Stimulated activated CD8-positive, alpha-beta memory T cell treated with anti-CD3 and anti-CD28 coated beads, Interleukin-12 subunit alpha, Interleukin-12 subunit beta, amount 100 ng/mL, for 24 hours (primary cell): ENCODE measurements around the gene SDHAF1.
"Not testable (repeated sequence)": the region's sequence is repeated elsewhere in the genome, so short reads cannot be mapped to it uniquely, and the experiment has no call there.

Experiments
- DNase-seq: peaks from one replicate; pipeline ENCODE4 v3.0.0-alpha.2; 2020; ENCODE audit errors: extremely low read depth

SDHAF1 gene, protein sequence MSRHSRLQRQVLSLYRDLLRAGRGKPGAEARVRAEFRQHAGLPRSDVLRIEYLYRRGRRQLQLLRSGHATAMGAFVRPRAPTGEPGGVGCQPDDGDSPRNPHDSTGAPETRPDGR

DNA sequence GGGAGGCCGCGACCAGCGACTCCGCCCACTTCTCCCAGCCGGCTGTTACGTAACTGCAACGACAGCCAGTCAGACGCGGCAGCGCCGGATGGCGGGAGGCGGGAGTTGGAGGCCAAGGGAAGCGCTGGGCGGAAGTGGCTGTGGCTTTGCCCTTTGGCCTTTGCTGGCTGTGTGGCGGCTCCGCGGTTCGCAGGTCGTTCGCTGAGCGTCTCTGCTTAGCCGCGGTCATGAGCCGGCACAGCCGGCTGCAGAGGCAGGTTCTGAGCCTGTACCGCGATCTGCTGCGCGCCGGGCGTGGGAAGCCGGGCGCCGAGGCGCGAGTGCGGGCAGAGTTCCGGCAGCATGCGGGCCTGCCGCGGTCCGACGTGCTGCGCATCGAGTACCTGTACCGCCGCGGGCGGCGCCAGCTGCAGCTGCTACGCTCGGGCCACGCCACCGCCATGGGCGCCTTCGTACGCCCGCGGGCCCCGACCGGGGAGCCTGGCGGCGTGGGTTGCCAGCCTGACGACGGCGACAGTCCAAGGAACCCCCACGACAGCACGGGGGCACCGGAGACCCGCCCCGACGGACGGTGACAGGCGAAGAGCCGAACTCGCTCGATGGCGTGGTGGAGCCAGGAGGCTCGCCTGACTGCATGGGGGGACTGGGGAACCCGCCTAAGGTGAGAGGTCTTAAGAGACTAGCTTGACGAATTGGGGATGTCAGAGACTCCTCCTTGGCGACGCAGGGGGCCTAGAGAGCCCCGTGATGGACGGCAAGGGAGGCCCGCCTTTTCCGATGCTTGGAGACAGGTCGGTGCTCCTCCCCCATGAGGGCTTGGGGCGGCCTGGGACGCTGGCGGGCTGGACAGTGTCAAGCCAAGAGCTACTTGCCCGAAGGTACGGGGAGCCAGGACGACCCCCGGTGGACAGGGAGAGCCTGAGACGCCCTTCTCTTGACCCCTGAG is at the start of gene SDHAF1:
SDHAF1 (plus strand) TSS at position 141 of the 946 bp plus-strand sequence; CDS start at position 228, 87 bp downstream.
- peak; percentile 89 for DNase-seq

DNA sequence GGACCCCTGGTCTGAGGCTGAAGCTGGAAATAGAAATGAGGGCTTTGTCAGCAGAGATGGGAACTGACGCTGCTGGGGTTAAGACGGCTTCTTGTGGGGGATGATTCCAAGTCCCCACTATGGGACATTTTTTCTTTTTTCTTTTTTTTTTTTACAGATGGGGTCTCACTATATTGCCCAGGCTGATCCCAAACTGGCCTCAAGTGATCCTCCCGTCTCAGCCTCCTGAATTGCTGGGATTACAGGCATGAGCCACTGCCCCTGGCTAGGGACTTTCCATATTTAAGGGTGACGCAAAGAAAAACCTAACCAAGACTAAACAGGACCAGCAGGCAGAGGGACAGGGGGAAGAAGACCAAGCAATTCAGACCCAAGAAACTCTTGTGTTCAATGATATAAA is 48.8 kb upstream of the SDHAF1 start:
- no peak for DNase-seq

DNA sequence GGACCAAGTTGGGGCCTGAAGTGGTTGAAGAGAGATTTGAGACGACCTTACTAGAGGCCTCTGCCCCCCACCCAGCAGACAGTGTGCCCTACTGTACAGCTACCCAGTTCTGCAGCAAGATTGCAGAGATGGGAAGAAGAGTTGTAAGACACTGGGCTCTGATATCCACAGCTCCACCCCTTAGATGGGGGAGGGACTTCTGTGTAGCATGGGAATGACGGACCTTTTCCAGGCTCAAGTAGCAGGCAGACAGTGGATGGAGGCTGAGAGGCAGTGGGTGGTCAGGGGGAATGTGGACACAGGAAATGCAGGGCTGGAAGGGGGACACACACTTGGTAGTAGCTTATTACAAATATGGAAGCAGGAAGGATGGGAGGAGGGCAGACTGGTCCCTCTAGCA is 45.9 kb upstream of the SDHAF1 start:
- no peak for DNase-seq

DNA sequence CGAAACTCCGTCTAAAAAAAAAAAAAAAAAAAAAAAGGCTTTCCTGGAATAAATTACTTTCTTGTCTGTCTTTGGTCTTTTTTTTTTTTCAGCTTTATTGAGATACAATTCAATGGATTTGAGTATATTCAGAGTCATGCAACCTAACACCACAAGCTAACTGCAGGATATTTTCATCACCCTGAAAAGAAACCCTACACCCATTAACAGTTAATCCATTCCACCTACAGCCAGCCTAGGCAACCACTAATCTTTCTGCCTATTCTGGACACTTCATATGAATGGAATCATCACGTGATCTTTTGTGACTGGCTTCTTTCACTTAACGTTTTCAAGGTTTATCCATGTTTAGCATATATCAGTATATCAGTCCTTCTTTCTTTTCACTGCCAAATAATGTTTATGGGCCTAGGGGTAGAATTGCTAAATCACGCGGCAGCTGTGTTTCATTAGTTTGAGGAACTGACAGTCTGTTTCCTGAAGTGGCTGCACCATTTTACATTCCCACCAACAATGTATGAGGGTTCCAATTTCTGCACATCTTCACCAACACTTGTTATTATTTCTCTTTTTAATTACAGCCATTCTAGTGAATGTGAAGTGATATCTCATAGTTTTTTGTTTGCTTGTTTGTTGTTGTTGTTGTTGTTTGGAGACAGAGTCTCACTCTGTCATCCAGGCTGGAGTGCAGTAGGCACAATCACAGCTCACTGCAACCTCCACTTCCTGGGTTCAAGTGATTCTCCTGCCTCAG is 38.9 kb upstream of the SDHAF1 start:
- DNase-seq, result no peak

DNA sequence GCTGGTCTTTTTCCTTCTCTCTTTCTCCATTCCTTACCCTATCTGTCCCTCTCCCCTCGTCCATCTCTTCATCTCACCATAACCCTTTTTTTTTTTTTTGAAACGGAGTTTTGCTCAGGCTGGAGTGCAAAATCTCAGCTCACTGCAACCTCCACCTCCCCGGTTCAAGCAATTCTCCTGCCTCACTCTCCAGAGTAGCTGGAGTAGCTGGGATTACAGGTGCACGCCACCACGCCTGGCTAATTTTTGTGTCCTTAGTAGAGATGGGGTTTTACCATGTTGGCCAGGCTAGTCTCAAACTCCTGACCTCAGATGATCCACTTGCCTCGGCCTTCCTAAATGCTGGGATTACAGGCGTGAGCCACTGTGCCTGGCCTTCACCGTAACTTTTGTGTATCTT is 37.6 kb upstream of the SDHAF1 start:
- DNase-seq, result not testable (repeated sequence)

DNA sequence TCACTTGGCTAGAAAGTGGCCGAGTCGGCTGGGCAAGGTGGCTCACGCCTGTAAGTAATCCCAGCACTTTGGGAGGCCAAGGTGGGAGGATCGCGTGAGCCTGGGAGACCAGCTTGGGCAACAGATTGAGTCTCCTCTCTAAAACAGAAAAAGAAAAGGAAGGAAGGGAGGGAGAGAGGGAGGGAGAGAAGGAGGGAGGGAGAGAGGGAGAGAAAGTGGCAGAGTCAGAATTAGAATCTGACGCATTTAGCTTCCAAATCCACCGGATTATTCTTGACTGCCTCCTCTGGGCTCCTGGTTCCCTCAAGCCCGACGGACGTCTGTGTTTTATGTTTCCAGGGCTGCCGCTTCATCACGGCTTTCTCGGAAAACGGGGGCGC is 36.3 kb upstream of the SDHAF1 start:
- DNase-seq, result no peak

DNA sequence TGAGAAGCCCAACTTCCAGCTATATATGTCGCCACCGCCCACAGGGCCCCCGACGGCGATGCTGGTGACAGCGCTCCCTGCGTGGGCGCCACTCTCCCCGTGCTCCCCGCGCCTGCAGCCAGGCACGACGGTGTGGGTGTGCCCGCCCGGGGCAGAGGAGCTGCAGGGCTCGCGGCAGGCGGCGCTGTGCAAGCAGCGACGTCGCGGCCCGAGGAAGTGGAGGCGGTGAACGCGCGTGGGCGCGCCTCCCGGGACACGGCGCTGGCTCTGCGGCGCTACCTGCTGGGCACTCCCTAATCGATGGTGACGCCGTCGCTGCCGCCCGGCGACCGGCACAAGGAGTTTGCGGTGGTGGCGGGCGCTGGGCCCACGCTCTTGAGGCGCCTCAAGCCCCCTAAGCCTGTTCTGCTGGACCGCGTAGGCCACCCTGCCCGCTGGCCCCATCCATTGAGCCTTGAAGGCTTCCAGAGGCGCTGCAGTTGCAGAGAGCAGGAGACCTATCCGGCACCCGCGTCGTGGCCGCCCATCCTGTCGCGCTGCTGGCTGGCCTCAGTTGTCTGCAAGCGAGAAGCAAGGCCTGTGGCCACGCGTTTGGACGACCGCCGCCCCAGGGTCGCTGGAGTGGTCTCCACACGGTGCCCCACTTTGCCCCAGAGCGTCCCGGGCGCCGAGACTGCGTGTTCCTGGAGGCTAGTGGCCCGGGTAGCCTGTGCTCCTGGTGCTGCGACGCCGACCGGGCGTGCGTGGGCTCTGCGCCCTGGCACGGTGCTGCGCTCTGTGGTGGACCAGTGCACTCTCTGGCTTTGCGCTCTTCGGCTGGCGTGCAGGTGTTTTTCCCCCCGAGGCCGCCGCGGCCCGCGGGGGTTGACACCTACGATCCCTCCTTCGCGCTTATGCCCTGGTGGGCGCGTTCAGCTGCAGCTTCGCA is 35.7 kb upstream of the SDHAF1 start:
- DNase-seq, result peak; percentile 30

DNA sequence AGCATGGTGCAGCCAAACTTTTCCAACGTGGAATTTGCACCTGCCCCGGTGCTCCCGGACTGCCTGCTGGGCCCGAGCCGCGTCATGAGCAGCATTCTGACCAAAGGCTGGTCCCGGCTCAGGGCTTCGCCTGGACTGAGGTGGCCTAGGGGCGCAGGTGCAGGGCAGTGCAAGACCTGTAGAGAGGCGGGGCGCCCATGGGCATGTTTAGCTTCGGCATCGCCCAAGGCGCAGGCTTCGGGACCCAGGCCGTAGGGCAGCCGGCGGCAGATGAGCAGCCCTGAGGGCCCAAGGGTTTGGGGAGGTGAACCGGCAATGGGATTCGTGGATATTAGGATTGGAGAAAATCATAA is 35.0 kb upstream of the SDHAF1 start:
- no peak for DNase-seq

DNA sequence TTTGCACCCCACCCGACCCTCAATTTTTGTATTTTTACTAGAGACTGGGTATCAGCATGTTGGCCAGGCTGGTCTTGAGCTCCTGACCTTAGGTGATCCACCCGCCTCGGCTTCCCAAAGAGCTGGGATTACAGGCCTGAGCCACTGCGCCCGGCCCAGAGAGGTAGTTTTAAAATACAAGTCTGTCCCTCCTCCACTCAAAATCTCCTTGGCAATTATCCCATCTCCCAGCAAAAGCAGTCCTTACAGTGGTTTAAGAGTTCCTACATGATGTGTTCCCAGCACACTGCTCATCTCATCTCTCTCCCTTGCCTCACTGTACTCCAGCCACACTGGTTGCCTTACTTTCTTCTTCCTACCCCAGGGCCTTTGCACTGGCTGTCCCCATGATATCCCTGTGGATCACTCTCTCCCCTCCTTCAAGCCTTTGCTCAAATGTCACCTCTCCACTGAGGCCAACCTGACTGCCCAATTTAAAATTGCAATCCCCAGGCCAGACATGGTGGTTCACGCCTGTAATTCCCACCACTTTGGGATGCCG is 34.5 kb upstream of the SDHAF1 start:
- DNase-seq, result no peak

DNA sequence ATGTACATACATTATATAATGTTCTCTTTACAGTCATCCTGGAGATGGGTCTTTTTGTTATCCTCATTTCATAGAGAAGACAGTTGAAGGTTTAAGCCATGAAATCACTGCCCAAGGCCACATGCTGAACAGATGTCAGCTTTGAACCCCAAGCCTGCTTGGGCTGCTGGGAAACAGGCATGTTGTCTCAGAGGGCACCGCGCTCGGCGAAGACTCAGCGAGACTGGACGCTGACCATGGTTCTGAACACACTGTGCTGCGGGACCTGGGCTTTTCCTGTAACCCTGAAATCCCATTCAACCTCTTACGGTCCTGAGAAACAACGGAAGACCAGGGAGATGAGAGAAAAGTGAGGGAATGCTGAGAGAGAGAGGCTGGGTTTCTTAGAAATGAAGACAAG is 31.5 kb upstream of the SDHAF1 start:
- no peak for DNase-seq

DNA sequence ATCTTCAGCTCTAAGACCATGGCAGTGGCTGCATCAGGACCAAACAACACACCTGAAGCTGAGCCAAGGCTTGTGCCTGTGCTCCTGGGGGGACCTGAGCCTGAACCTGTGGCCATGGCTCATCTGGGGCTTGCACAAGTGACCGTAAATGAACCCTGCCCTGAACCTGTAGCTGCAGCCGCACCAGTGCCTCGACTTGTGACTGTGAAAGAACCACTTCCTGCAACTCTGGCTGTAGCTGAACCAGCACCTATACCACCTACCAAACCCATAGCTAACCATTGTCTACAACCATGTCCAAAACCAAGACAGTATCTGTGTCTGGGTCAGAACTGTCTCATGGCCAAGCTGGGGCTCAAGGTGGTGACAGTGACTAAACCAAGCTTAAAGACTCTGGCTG is 28.2 kb upstream of the SDHAF1 start:
- no peak for DNase-seq

DNA sequence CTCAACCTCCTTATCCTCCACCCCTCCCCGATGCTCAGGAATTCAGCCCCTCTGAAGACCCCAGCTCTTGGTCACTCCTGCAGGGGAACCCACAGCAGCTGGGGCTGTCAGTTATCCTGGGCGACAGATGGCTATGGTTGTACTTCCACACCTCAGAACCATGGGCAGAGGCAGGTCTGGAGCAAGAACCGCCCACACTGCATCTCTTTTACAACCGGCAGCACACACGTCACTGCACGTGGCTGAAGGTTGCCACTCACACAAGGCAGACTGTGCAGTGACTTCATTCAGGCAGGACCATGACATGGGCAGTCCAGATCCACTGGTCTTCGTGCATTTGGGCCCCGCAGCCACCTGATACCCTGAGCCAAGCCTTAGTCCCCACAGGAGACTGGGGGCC is 21.5 kb upstream of the SDHAF1 start:
- DNase-seq, result no peak

DNA sequence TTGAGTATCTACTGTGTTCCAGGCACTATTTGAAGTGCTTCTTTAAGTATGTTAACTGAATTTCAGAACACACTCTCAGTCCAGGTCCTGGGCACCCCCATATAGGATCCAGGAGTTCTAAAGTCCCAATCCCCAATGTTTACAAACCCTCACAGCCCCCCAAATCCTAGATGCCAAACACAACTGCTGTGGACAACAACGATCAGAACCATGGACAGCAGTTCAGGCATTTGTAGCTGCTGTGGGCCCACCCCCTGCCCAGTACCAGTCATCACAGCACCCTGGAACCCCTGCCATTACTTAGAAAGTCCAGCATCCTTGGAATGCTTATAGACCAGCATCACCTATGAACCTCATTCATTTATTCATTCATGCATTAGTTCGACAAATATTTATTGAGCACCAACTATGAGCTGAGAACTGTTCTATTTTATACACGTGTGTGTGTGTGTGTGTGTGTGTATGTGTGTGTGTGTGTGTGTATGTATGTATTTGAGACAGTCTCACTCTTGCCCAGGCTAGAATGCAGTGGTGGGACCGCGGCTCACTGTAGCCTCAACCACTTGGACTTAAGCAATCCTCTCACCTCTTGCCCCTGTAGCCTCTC is 19.3 kb upstream of the SDHAF1 start:
- DNase-seq, result no peak

DNA sequence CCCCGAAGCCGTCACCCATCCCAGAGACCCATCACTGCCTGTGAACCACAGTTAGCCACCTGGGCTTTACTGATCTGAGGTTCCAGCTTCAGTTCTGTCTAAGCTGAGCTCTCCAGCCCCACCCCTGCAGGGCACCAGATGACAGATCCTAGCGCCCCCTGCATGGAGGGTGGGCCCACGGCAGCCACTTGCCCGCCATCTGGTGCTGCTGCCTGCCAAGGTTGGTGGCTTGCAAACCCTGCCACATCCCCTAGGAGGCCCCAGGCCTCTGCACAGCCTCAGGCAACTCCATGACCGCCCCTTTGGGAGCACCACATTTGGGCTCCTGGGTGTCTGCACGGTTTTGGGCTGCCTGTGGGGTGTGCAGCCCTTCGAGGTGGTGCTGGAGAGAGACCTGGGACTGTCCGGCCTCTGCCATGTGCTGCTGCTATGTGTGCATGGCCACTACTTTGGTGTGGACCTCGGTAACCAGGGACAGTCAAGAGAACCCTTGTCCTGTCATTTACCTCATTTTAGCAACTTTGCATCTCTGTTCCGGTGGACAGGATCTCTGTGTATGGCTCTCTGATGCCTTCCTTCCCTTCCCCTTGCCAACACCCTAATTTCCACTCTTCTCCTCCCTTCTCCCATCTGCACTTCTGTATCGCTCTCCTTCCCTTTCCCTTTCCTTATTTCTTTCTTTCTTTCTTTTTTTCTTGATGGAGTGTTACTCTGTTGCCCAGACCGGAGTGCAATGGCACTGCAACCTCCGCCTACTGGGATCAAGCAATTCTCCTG is 17.4 kb upstream of the SDHAF1 start:
- no peak for DNase-seq

DNA sequence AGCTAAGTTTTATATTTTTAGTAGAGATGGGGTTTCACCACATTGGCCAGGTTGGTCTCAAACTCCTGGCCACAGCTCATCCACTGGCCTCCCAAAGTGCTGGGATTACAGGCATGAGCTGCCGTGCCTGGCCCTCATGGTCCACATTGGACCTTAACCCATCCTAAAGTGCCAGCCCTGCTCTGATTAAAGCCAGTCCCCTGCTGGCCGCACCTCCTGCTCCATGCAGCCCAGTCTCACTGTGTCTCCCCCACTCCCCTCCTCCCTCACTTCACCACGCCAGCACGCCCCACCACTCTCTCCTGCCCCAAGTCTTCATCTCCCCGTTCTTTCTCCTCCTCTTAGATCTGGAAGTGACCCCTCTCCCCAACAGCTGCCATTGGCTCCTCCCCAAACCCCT is 16.7 kb upstream of the SDHAF1 start:
- no peak for DNase-seq

DNA sequence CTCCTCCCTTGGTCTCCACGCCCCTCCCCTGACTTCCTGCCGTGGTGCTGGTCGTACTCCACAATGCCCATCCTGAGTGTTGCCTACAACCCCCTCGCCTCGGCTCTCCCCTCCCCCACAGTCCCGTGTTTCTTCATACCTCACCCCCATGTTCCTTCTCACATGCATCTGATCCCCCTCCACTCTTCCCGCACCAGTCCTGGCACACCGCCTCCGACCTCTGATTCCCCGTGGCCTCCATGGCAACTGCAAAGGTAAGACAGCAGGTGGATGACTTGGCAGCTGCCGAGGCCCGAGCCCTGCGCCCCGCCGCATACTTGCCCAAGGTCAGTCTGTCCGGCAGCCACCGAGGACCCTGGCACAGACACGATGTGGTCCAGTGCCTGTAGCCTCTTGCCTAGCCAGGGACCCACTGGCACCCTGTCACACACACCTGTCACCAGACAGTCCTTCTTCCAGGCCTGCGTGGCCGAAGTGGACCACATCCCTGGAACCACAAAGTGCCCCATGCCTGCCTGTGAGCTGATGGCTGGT is 16.1 kb upstream of the SDHAF1 start:
- DNase-seq, result no peak

DNA sequence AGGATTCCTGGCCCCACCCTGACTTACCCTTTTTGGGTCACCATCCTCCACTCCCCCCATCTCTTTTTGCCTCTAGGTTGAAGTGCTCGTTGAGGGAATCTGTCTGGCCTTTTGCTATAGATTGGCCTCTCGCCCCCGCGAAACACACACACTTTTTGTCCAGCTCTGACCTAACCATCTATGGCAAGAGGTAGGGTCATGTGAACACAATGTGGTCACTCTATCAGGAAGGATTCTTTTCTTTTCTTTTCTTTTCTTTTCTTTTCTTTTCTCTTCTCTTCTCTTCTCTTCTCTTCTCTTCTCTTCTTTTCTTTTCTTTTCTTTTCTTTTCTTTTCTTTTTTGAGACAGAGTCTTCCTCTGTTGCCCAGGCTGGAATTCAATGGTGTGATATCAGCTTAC is 14.0 kb upstream of the SDHAF1 start:
- DNase-seq, result not testable (repeated sequence)

DNA sequence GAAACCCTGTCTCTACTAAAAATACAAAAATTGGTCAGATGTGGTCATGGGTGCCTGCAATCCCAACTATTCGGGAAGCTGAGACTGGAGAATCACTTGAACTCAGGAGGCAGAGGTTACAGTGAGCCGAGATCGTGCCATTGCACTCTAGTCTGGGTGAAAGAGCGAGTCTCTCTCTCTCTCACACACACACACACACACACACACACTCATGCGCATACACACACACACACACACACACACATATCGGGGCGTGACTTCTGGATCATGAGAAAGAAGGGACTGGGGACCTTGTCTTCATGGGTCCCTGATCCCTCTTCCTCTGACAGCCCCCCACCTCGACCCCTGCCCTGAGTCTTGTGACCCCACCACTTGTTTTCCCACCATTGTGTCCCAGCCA is 11.8 kb upstream of the SDHAF1 start:
- no peak for DNase-seq

DNA sequence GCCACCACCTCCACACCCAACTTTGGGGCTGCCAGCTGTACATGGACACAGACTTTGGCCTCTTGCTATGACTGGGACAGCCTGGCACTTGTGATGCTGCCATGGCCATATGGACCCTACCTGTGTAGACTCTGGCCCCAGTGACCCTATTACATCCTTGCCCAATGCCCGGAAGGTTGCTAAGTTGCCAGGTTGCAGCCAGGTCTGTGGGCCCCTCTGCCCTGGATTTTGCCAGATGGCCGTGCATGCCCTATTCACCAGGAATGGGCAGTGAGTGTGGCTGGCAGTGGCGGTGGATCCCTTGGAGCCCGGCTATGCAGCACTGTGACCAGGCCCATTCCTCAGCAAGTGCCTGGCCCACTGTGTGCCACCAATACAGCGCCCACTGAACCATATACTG is 8.9 kb upstream of the SDHAF1 start:
- no peak for DNase-seq
